ENCODE results near the gene PDHA1. TPM values are rescaled to one million over a fixed set of nuclear protein-coding genes. Genes with fewer than 3 reads are reported as not detected.

Gene PDHA1
- total and polyA plus RNA-seq, 2 of the 8 experiments (the other 6 are each of a cell fraction or from before 2014, with no cell fraction given) = 128 to 225 TPM

- no peak overlapping the region for H4K8ac ChIP-seq (ENCODE audit: extremely low read depth, insufficient read depth, low read length)
- no peaks in the 10 kb centered on the region for H3K79me2 ChIP-seq (ENCODE audit: control insufficient read depth in 1 of 2, insufficient read depth in 2 of 2, low read length in 2 of 2)
- DNase-seq (ENCODE audit: low read depth in 1 of 2, low spot score in 2 of 2) (no peak), FAIRE-seq (no peak)
- no peak overlapping the region for H3K56ac ChIP-seq (replicated peaks; ENCODE audit: insufficient read length, low read depth, low read length)
- H4K5ac ChIP-seq (ENCODE audit: insufficient read length, low read depth, low read length) = no peak overlapping the region
- H4K91ac ChIP-seq (replicated peaks; ENCODE audit: insufficient read length, low read length) = no peak overlapping the region
- H3K4me3 ChIP-seq (ENCODE audit: extremely low read depth in 1 of 4, insufficient read depth in 2 of 4, low read depth in 3 of 4, low read length in 4 of 4) = no peak overlapping the region
- H3K27ac ChIP-seq (ENCODE audit: low read depth, low read length) = no peak overlapping the region
- no peak overlapping the region for H3K23ac ChIP-seq (ENCODE audit: insufficient read length)
- no peak overlapping the region for H2BK120ac ChIP-seq (replicated peaks; ENCODE audit: low read depth, low read length)
- H3K9ac ChIP-seq (replicated peaks in 1 of 4; ENCODE audit: extremely low read depth in 1 of 4, low read depth in 3 of 4, low read length in 3 of 4) = no peak overlapping the region
- no peak overlapping the region for H2AFZ ChIP-seq (ENCODE audit: low read length)
- ChIA-PET CTCF (ENCODE audit: partially characterized antibody) (no interaction called here), POLR2A (ENCODE audit: partially characterized antibody) (interaction anchor here (1.2 kb wide), 1 partner anchor 387 kb away, joined by 3 read pairs; no protein-coding TSS in a partner anchor)
- WGBS, 2 experiments (ENCODE audit: extremely low coverage in 1 of 2, insufficient coverage in 1 of 2, insufficient read length in 1 of 2, insufficient replicate concordance in 2 of 2, low coverage in 1 of 2, low lambda C conversion rate in 2 of 2, missing lambda C conversion rate in 1 of 2) = 70% methylated on average over 6 of the region's 6 CpGs; no CpG with 5 or more reads in 1 of the 2 experiments
- H2BK12ac ChIP-seq (ENCODE audit: low read depth, low read length) = no peak overlapping the region
- H3K4me2 ChIP-seq (ENCODE audit: insufficient read depth in 1 of 2, low read depth in 2 of 2, low read length in 2 of 2) = no peak overlapping the region
- no peaks in the 10 kb centered on the region for H4K20me1 ChIP-seq (replicated peaks in 1 of 2; ENCODE audit: control insufficient read depth in 1 of 2, insufficient read depth in 2 of 2, low read length in 2 of 2)
- H3K23me2 ChIP-seq (ENCODE audit: low read depth, low read length) = no peaks in the 10 kb centered on the region
- H2BK15ac ChIP-seq (ENCODE audit: low read length) = no peak overlapping the region
- H2BK20ac ChIP-seq (ENCODE audit: low read length) = no peak overlapping the region
- no peak overlapping the region for H3K4ac ChIP-seq (replicated peaks; ENCODE audit: insufficient read length, low read depth, low read length)
- no peaks in the 10 kb centered on the region for H3K79me1 ChIP-seq (ENCODE audit: low read depth, low read length)
- H2BK5ac ChIP-seq (ENCODE audit: low read depth, low read length) = no peak overlapping the region
- H3K36me3 ChIP-seq (ENCODE audit: control insufficient read depth in 2 of 4, insufficient read depth in 4 of 4, low read length in 3 of 4) = peaks cover 6 to 37% (median 24%) of the 10 kb centered on the region in 4 experiments; a peak in 7 of 8 replicates
- H2AK5ac ChIP-seq (ENCODE audit: low read depth, low read length) = no peak overlapping the region
- no peak overlapping the region for H3K14ac ChIP-seq (ENCODE audit: insufficient read length)
- H3K4me1 ChIP-seq (replicated peaks in 1 of 4; ENCODE audit: control insufficient read depth in 3 of 4, insufficient read depth in 4 of 4, low read length in 3 of 4) = no peaks in the 10 kb centered on the region
- H3K18ac ChIP-seq (ENCODE audit: extremely low read depth, low read length) = no peak overlapping the region
- H3K9me3 ChIP-seq (ENCODE audit: insufficient read depth in 2 of 2, low read depth in 1 of 2, low read length in 1 of 2) = no peaks in the 10 kb centered on the region
- H3K27me3 ChIP-seq (replicated peaks in 1 of 4; ENCODE audit: control insufficient read depth in 3 of 4, extremely low read depth in 1 of 4, insufficient read depth in 3 of 4, low read length in 3 of 4) = no peaks in the 10 kb centered on the region
- TF ChIP-seq ATF2 (IDR thresholded peaks at IDR 0.05; ENCODE audit: low read length) = no peak
- TF ChIP-seq POU5F1 (IDR thresholded peaks at IDR 0.05; ENCODE audit: low read depth, low read length) = no peak
- no peak for TF ChIP-seq TBP (IDR thresholded peaks at IDR 0.05; ENCODE audit: low read depth, low read length)
- TF ChIP-seq KDM4A (IDR thresholded peaks at IDR 0.05; ENCODE audit: low read depth, low read length, severe bottlenecking) = no peak
- TF ChIP-seq TAF1 (IDR thresholded peaks at IDR 0.05; ENCODE audit: low read depth, low read length) = no peak
- no peak for TF ChIP-seq SP2 (IDR thresholded peaks at IDR 0.05; ENCODE audit: low read length)
- no peak for TF ChIP-seq EP300 (IDR thresholded peaks at IDR 0.05; ENCODE audit: borderline replicate concordance in 1 of 2, low read depth in 2 of 2, low read length in 2 of 2)
- no peak for TF ChIP-seq KDM5A (IDR thresholded peaks at IDR 0.05; ENCODE audit: low read length)
- TF ChIP-seq ZNF274 (IDR thresholded peaks at IDR 0.05; ENCODE audit: borderline replicate concordance, extremely low read depth, low read length) = no peak
- no peak for TF ChIP-seq SP4 (IDR thresholded peaks at IDR 0.05; ENCODE audit: low read length)
- no peak for TF ChIP-seq CBX8 (IDR thresholded peaks at IDR 0.05; ENCODE audit: borderline replicate concordance, low read depth, low read length)
- no peak for TF ChIP-seq CBX5 (IDR thresholded peaks at IDR 0.05; ENCODE audit: low read depth, low read length)
- TF ChIP-seq SRF (IDR thresholded peaks at IDR 0.05; ENCODE audit: low read depth, low read length) = no peak
Observed at GRCh38 chrX:19360903-19361302, 17.2 kb downstream of the PDHA1 start.

All from H1 (cell line).